ENCODE results near the gene POLDIP2. TPM values are rescaled to one million over a fixed set of nuclear protein-coding genes. Genes with fewer than 3 reads are reported as not detected.

POLDIP2 gene
- total RNA-seq, 1 experiment from 2014 or later: 82.8 TPM

GRCh38 chr17:28298449-28298848, 58.9 kb downstream of the POLDIP2 start:
- H2BK15ac ChIP-seq (ENCODE audit: low read depth, low read length): no peak overlapping the region
- H2BK20ac ChIP-seq (ENCODE audit: low read depth, low read length, poor library complexity, severe bottlenecking): no peak overlapping the region
- no peak overlapping the region for H4K8ac ChIP-seq (replicated peaks; ENCODE audit: insufficient read length, low read depth, low read length)
- no peaks in the 10 kb centered on the region for H4K20me1 ChIP-seq (ENCODE audit: control insufficient read depth, insufficient read depth, insufficient read length)
- H2BK5ac ChIP-seq (ENCODE audit: insufficient read length, low read length): no peak overlapping the region
- H3K4me2 ChIP-seq (ENCODE audit: insufficient read depth, insufficient read length, low read length): no peak overlapping the region
- H4K91ac ChIP-seq (ENCODE audit: insufficient read length, low read depth, low read length): no peak overlapping the region
- DNase-seq: no peak
- no peak overlapping the region for H3K9ac ChIP-seq (ENCODE audit: extremely low read depth, insufficient read length, low read length)
- no peaks in the 10 kb centered on the region for H3K9me3 Mint-ChIP-seq
- no peak overlapping the region for H3K27ac Mint-ChIP-seq
- H4K5ac ChIP-seq (ENCODE audit: insufficient read length, low read depth, low read length): no peak overlapping the region
- WGBS (ENCODE audit: extremely low coverage, insufficient read length, low lambda C conversion rate): no CpG with 5 or more reads among the region's 3 CpGs
- H3K27me3 ChIP-seq (ENCODE audit: insufficient read depth, low read length): no peaks in the 10 kb centered on the region
- H3K4me1 ChIP-seq (ENCODE audit: insufficient read depth, low read length): no peaks in the 10 kb centered on the region; the same call in 1 of the 2 replicates
- no peak overlapping the region for H3K27ac ChIP-seq (ENCODE audit: insufficient read length, low read depth, low read length)
- H3K23ac ChIP-seq (ENCODE audit: insufficient read length, low read depth, low read length): no peak overlapping the region
- no peak overlapping the region for H3K18ac ChIP-seq (ENCODE audit: insufficient read length, low read depth, low read length)
- peaks cover 7 to 8% of the 10 kb centered on the region in 2 experiments for H3K4me1 Mint-ChIP-seq
- no peaks in the 10 kb centered on the region for H3K23me2 ChIP-seq (ENCODE audit: insufficient read length, low read depth, low read length, poor library complexity, severe bottlenecking)
- no peaks in the 10 kb centered on the region for H3K27me3 Mint-ChIP-seq (ENCODE audit: low read depth)
- H3K9me3 ChIP-seq (ENCODE audit: control insufficient read depth, low read depth, low read length): no peaks in the 10 kb centered on the region
- no peak overlapping the region for H2BK12ac ChIP-seq (ENCODE audit: insufficient read length, low read depth, low read length)
- H3K4me3 Mint-ChIP-seq: no peak overlapping the region
- no peak for TF ChIP-seq CTCF (conservative IDR thresholded peaks at IDR 0.05)
- H3K79me2 ChIP-seq (ENCODE audit: insufficient read depth, low read length): no peaks in the 10 kb centered on the region
- no peaks in the 10 kb centered on the region for H3K36me3 Mint-ChIP-seq (ENCODE audit: insufficient read depth in 1 of 3, low read depth in 3 of 3)
- no peaks in the 10 kb centered on the region for H3K79me1 ChIP-seq (ENCODE audit: insufficient read depth, low read depth, low read length, poor library complexity, severe bottlenecking)
- H2AFZ ChIP-seq (ENCODE audit: low read length): no peak overlapping the region
- no peak overlapping the region for H2BK120ac ChIP-seq (ENCODE audit: low read depth, low read length, poor library complexity, severe bottlenecking)
- no peak overlapping the region for H3T11ph ChIP-seq (ENCODE audit: low read length)
- no peak overlapping the region for H3K14ac ChIP-seq (ENCODE audit: insufficient read depth, low read length)
- H2AK5ac ChIP-seq (ENCODE audit: insufficient read length, low read length): no peak overlapping the region
- no peak overlapping the region for H3K56ac ChIP-seq (ENCODE audit: insufficient read length, low read depth, low read length)
- H3K4ac ChIP-seq (ENCODE audit: low read depth, low read length): no peak overlapping the region

Small RNA genes lying within 50 kb of the gene (microRNA-seq; reads per million reads assigned to microRNA genes)
- gene MIR4723 (ENCODE audit: borderline microRNAs expressed): 0.35 reads per million

Other genes starting within 250 kb of the POLDIP2 start
- 116 and 121 TPM in 2 replicates for gene TMEM97, start 38.3 kb downstream of the POLDIP2 start, total RNA-seq (2021)
- 20.5 and 21.0 TPM in 2 replicates for gene IFT20, start 22.1 kb downstream of the POLDIP2 start, total RNA-seq (2021)
- gene TNFAIP1, start 21.8 kb downstream of the POLDIP2 start, total RNA-seq (2021): 18.4 and 21.8 TPM in 2 replicates
- gene SEBOX, start 7.7 kb upstream of the POLDIP2 start, total RNA-seq (2021): not detected in 2 replicates
- gene VTN, start 12.8 kb upstream of the POLDIP2 start, total RNA-seq (2021): 0.13 TPM in 1 of 2 replicates, not detected in the other
- 5.1 and 5.4 TPM in 2 replicates for gene SARM1, start 14.2 kb upstream of the POLDIP2 start, total RNA-seq (2021)
- 8.7 and 9.1 TPM in 2 replicates for gene SLC46A1, start 48.7 kb upstream of the POLDIP2 start, total RNA-seq (2021)
- not detected in 2 replicates for gene SLC13A2, start 116.1 kb upstream of the POLDIP2 start, total RNA-seq (2021)
- gene FOXN1, start 148.8 kb upstream of the POLDIP2 start, total RNA-seq (2021): not detected in 2 replicates
- gene UNC119, start 195.1 kb upstream of the POLDIP2 start, total RNA-seq (2021): 36.9 and 38.3 TPM in 2 replicates
- gene PIGS, start 214.0 kb upstream of the POLDIP2 start, total RNA-seq (2021): 40.3 and 45.8 TPM in 2 replicates
- 53.2 and 58.0 TPM in 2 replicates for gene ALDOC, start 219.4 kb upstream of the POLDIP2 start, total RNA-seq (2021)
- 114 and 122 TPM in 2 replicates for gene SPAG5, start 241.5 kb upstream of the POLDIP2 start, total RNA-seq (2021)